ENCODE results near the gene IFRD1. TPM values are rescaled to one million over a fixed set of nuclear protein-coding genes. Genes with fewer than 3 reads are reported as not detected.

IFRD1 gene
- total RNA-seq, 1 experiment from 2014 or later: 78.8 TPM

GRCh38 chr7:112488264-112488552 lies 37.9 kb downstream of the IFRD1 start:
- Mint-ChIP-seq H3K36me3 (ENCODE audit: insufficient read depth, unreplicated experiment) (peaks cover 2% of the 10 kb centered on the region), H3K27ac (ENCODE audit: unreplicated experiment) (no peak overlapping the region), H3K27me3 (ENCODE audit: insufficient read depth, unreplicated experiment) (no peaks in the 10 kb centered on the region), H3K9me3 (ENCODE audit: unreplicated experiment) (no peaks in the 10 kb centered on the region), H3K4me1 (ENCODE audit: low read depth, unreplicated experiment) (peaks cover 9% of the 10 kb centered on the region), H3K4me3 (ENCODE audit: unreplicated experiment) (no peak overlapping the region)
- peaks cover 2% of the 10 kb centered on the region; the same call in 1 of the 2 replicates for H3K4me1 ChIP-seq
- no peak overlapping the region for H3K4me3 ChIP-seq (ENCODE audit: low read depth, low read length)
- no peaks in the 10 kb centered on the region for H3K36me3 ChIP-seq (ENCODE audit: control insufficient read depth, insufficient read depth, low read length)
- no peak for TF ChIP-seq CTCF (IDR thresholded peaks at IDR 0.05; ENCODE audit: insufficient read depth in 1 of 2, low read depth in 1 of 2, low read length in 1 of 2, severe bottlenecking in 1 of 2, unreplicated experiment in 1 of 2)
- intact Hi-C loops (cut with micrococcal nuclease; ENCODE audit: unreplicated experiment): no loop called here
- no peaks in the 10 kb centered on the region for H3K27me3 ChIP-seq (replicated peaks; ENCODE audit: control insufficient read depth, insufficient read depth, low read length)
- no peak for DNase-seq
- H3K9me3 ChIP-seq: no peaks in the 10 kb centered on the region
- ChIA-PET POLR2A (no interaction called here), CTCF (no interaction called here)
- no TSS peak for BruUV-seq (replicated peaks)

GRCh38 chr7:112492186-112492585 lies 41.9 kb downstream of the IFRD1 start:
- Mint-ChIP-seq H3K27ac (ENCODE audit: unreplicated experiment) (no peak overlapping the region), H3K4me1 (ENCODE audit: low read depth, unreplicated experiment) (peaks cover 13% of the 10 kb centered on the region), H3K27me3 (ENCODE audit: insufficient read depth, unreplicated experiment) (peaks cover 3% of the 10 kb centered on the region), H3K9me3 (ENCODE audit: unreplicated experiment) (no peaks in the 10 kb centered on the region), H3K36me3 (ENCODE audit: insufficient read depth, unreplicated experiment) (no peaks in the 10 kb centered on the region), H3K4me3 (ENCODE audit: unreplicated experiment) (no peak overlapping the region)
- intact Hi-C loops (cut with micrococcal nuclease; ENCODE audit: unreplicated experiment): loop anchor here (10.0 kb wide), 2 partner anchors 407 to 637 kb away; no protein-coding TSS in a partner anchor
- CTCF ChIA-PET: no interaction called here
- no peak for DNase-seq
- POLR2A ChIA-PET: no interaction called here
- TF ChIP-seq CTCF (IDR thresholded peaks at IDR 0.05; ENCODE audit: insufficient read depth in 1 of 2, low read depth in 1 of 2, low read length in 1 of 2, severe bottlenecking in 1 of 2, unreplicated experiment in 1 of 2): no peak
- Histone ChIP-seq H3K27me3 (replicated peaks; ENCODE audit: control insufficient read depth, insufficient read depth, low read length) (no peaks in the 10 kb centered on the region), H3K9me3 (no peaks in the 10 kb centered on the region), H3K4me1 (no peaks in the 10 kb centered on the region), H3K4me3 (ENCODE audit: low read depth, low read length) (no peak overlapping the region), H3K36me3 (ENCODE audit: control insufficient read depth, insufficient read depth, low read length) (no peaks in the 10 kb centered on the region)
- BruUV-seq (replicated peaks): no TSS peak

GRCh38 chr7:112494656-112495055 lies 44.4 kb downstream of the IFRD1 start:
- no peak for DNase-seq
- no peak overlapping the region for H3K27ac Mint-ChIP-seq (ENCODE audit: unreplicated experiment)
- no peaks in the 10 kb centered on the region for H3K36me3 Mint-ChIP-seq (ENCODE audit: insufficient read depth, unreplicated experiment)
- Histone ChIP-seq H3K27me3 (replicated peaks; ENCODE audit: control insufficient read depth, insufficient read depth, low read length) (no peaks in the 10 kb centered on the region), H3K4me1 (no peaks in the 10 kb centered on the region), H3K36me3 (ENCODE audit: control insufficient read depth, insufficient read depth, low read length) (no peaks in the 10 kb centered on the region), H3K9me3 (no peaks in the 10 kb centered on the region), H3K4me3 (ENCODE audit: low read depth, low read length) (no peak overlapping the region)
- no peak for TF ChIP-seq CTCF (IDR thresholded peaks at IDR 0.05; ENCODE audit: insufficient read depth in 1 of 2, low read depth in 1 of 2, low read length in 1 of 2, severe bottlenecking in 1 of 2, unreplicated experiment in 1 of 2)
- ChIA-PET POLR2A (no interaction called here), CTCF (no interaction called here)
- peaks cover 3% of the 10 kb centered on the region for H3K27me3 Mint-ChIP-seq (ENCODE audit: insufficient read depth, unreplicated experiment)
- intact Hi-C loops (cut with micrococcal nuclease; ENCODE audit: unreplicated experiment): loop anchor here (5.0 to 10.0 kb wide), 3 partner anchors 82 to 640 kb away; no protein-coding TSS in a partner anchor
- peaks cover 13% of the 10 kb centered on the region for H3K4me1 Mint-ChIP-seq (ENCODE audit: low read depth, unreplicated experiment)
- no peaks in the 10 kb centered on the region for H3K9me3 Mint-ChIP-seq (ENCODE audit: unreplicated experiment)
- BruUV-seq (replicated peaks): no TSS peak
- H3K4me3 Mint-ChIP-seq (ENCODE audit: unreplicated experiment): no peak overlapping the region

Data from Caco-2 (cell line).